GM18519 (cell line): ENCODE results near the gene CA4.
"Not testable (repeated sequence)": the region's sequence is repeated elsewhere in the genome, so short reads cannot be mapped to it uniquely, and the experiment has no call there.

Experiments
- ATAC-seq: cut with Tn5 transposase; IDR thresholded peaks from one replicate; pipeline ENCODE4 v1.9.1; 2021; ENCODE audit warnings: mild to moderate bottlenecking, moderate library complexity; ENCODE audit not compliant: unreplicated experiment, low FRiP score

The CA4 gene

DNA sequence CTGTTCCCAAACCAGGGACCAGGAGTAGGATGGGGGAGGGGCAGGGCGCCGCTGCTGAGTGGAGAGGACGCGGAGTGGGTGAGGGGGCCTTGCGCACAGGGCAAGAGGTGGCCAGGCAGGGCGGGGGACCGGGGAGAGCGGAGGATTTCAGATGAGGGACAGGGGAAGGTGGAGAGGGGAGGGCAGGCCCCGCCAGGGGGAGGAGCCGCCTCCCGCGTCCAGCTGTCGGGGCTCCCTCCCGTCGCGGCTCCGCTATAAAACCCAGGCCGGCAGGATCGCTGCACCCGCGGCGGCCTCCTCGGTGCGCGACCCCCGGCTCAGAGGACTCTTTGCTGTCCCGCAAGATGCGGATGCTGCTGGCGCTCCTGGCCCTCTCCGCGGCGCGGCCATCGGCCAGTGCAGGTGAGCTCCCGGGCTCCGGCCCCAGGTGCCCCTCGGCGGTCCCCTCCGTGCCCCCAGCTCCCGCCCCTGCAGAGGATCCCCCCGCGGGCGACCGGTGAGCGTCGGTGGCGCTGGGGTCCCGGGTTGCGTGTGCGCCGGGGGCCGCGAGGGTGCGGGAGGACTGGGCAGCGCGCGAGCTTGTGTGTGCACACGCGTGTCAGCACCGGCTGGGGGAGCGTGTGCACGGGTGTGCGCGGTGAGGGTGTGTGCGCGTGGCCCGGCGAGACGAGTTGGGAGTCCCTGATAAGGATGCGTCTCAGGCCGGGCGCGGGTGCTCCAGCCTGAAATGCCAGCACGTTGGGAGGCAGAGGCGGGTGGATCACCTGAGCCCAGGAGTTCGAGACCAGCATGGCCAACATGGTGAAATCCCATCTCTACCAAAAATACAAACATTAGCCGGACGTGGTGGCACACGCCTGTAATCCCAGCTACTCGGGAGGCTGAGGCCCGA lies at the start of gene CA4:
Gene CA4, plus strand, starts transcription at position 283 of the 892 bp plus-strand sequence. Its CDS starts 62 bp downstream, at position 345.
- ATAC-seq = no peak

DNA sequence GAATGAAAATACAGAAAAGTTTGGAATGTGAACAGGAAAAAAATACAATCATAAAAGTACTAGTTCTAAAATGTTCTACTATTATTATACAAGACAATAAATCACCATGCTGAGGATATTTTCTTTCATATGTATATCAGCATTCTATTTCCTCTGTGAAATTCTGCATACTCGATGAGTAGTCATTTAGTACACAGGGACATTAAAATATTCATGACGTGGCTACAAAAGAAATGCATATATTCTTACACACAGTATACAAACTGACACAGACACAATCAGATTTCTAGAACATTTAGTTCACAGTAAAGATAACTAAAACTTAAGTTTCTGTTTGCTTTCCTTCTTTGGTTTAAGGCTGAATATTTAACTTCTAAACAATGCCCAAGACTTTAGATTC lies 49.2 kb upstream of the CA4 start:
- not testable (repeated sequence) for ATAC-seq

DNA sequence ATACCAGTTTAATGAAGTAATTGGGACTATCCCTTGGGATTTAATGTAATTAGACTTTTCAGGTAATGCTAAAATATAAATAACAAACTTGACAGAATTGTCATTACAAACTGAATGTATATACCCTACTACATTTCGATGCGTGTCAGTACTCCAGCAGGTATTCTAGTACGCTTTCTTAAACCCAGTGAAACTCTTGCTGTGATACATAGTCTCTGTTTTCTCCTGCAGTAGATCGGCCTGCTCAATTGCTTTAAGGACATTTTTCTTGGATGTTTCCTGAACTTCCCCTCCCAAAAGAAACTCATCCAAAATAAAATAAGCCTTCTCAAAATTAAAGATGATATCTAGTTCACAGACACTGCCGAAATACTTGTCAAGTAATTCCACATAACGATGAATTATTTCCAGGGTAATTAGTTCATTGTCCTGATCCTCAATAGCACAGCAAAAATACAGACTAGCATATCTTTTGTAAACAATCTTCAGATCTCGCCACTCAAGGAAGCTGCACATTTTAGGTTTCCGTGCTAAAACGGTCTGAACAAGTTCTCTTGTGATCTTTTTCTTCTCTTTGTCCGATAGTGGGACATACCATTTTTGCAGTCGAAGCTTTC lies 47.6 kb upstream of the CA4 start:
- ATAC-seq = not testable (repeated sequence)

DNA sequence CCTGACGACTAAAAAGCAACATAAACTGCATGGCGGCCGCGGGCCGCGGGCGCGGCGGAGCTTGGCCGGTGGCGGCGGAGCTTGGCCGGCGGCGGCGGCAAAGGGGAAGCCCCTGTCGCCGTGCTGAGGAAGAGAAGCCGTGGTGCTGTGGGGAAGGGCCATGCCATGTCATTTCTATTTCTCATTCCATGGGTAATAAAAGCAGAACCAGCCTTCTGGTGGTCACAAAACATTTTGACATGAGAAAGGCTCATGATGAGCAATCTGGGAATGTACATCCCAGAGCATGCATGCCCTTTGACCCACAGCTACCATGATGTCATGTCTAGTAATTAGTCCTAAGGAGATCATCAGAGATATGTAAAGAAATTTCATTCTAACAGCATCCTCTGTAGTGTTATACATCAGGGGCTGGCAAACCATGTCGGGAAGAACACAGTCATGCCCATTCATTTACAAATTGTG lies 47.1 kb upstream of the CA4 start:
- no peak for ATAC-seq

DNA sequence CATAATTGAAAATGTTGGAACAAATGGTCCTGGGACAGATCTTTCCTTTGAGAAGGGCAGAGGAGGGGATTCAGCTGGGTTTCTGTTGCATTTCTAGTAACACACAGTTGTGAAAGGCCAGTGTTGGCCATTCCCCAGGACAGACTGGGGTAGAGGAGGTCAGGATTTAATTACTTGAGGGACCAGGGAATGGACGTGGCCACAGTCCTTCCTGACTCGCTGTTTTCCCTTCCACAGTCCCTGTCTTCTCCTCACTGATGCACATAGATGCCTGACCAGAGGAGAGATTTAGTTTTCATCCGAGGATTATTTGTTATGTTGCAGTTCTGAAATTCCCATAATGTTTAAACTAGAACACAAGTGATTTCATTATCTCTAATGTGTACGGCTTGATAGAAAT lies 45.8 kb upstream of the CA4 start:
- no peak for ATAC-seq

DNA sequence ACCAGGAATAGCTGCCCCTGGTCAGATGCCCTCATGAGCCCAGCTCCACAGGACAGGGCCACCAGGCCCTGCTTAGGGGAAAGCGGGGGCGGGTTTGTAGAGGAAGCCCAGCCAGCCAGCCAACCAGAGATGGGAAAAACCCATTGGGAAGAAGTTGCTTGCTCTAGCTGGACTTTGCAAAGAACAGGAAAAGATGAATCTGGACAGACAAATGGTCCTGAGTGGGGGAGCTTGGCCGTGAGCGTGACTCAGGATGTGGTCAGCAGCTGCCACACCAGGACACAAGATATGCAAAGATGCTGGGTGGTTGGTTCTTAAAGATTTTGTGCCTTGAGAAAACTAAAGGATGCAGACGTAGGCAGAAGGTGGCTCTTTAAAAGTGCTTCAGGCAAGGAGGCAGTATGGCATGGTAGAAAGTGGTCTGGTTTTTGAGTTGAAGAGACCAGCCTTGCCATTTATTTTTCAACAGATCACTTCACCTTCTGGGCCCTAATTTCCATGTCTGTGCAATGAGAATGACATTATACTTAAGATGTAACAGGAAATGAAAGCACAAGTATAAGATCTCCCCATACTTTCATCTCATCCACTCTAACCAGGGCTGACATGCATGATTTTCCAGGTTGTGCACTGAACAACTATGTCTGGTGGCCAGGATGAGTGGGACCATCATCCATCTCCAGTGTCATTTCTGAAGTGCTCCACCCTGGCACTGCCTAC lies 43.3 kb upstream of the CA4 start:
- ATAC-seq = no peak

DNA sequence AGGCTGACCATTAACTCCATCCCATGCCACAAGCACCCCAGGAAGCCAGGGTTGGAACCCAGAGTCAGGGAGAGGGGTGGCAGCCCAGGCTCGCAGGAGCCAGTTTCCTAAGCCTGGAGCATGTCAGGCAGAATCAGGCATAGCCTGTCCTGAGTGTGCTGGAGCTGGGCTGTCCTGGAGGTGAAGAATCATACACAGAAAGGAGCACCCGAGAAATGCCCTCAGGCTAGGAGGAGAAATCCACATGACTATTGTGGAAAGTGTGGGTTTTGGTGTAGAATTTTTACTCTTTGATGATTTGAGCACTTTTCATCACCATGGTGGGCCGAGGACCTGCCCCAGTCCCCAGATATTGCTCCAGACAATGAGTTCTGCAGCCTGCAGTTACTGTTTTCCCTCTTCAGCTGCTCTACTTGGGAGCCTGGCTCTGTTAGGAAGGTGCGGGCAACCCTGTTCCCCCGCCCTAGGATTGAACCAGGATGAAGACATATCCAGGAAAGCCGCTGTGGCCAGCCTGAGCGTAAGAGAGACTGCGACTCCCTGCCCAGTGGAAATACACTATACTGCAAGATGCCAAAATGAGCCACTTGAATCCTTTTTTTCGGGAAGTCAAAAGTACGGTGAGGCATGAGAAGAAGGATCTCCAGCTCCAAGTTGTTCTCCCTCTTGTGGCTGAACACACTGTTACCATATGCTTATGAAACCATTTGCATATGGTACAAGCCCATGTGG lies 42.1 kb upstream of the CA4 start:
- no peak for ATAC-seq

DNA sequence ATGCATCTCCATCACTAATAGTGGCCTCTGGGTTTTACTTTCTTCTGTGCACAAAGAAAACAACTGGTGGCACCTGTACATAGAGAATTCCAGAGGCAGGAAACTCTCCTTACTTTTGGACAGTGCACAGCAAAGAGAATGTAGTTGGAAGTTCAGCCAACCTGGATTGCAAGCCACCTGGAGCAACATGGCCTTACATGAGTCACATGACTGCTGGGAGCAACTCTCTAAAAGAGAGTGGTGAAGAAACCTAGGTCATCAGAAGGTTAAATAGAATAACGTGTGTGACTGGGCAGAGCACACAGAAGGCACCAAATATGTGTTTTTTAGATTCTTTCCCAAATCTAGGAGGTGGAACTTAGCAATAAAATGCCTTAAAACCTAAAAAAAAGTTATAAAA lies 41.5 kb upstream of the CA4 start:
- not testable (repeated sequence) for ATAC-seq

DNA sequence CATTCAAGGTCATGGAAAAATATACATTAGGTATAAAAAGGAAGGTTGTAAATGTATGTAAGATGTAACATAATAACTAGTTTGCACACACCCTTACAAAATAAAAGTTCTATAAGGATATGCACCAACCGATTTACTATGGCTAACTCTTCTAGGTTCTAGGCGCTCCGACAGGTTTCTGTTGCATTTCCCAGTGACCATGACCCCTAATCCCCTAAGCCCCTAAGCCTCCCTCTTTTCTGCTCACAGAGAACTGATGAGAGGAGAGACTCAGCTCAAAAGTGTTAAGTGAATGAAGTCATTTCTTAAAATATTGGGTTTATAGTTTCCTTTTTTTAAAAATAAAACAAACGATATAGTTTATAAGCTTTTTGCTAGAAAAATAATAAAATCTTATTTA lies 41.1 kb upstream of the CA4 start:
- ATAC-seq = no peak

DNA sequence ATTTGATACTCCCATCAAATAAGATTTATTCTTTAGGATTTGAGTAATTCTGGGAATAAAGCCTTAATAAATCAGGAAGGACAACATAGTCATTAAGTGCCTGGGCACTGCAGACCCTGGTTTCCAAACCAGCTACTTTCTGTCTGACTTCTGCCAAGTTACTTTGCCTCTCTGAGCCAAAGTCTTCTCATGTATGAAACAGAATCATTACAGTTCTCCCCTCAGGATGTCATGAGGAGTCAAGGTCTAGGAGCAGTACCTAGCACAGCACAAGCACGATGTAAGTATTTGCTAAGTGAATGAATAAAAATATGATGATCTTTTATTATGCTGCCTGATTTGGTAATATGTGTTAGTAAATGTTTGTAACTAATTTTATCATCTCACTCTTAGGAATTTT lies 40.6 kb upstream of the CA4 start:
- no peak for ATAC-seq

DNA sequence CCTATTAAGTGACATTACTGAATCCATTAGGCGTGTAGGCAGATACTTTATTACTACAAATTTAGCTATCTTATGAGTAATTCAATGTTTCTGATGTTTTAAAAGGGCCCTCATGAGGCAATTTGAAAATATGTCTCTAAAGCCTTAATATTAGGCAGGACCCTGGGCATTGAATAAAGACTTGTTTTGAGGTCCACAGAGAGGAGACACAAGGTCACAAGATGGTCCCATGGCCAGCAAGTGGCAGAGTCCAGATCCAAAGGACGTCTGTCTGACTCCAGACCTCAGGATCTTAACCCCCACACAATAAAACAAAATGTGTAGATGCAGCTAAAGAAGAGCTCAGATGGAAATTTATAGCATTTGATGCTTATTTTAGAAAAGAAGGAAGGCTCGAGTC lies 39.2 kb upstream of the CA4 start:
- ATAC-seq = no peak

DNA sequence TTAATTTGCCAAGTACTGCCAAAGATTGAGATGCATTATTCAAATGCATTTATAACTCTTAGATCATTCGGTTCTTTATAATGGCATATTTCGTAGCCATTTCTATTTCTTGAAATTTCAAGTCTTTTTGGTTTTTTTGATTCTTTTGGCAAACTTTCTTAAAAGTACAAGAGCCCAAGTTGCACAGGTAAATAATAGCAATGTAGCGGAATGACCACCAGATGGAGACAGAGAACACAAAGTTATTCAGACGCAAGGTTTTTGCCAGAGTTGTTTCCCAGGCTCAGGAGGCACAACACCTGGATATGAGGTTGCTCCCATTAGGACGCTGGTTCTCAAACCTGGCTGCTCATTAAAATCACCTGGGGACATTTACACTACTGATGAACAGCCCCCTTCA lies 38.1 kb upstream of the CA4 start:
- ATAC-seq = not testable (repeated sequence)

DNA sequence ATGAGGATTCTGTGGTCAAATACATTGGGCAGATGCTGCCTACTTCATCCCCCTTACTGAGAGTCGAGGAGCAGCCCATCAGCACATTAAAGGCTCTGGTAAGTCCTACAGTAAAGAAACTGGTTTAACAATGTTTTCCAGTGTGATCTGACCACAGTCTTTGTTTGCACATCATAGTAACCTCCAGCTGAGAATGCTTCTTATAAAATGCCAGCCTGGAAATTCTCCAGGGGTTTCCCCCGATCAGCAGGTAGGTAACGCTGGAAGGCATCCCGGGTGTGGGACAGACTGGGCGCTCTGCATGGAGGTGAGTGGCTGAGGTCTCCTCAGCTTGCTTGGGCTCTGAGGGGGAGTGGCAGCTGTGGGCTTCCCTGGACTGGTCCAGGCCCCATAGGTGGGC lies 34.4 kb upstream of the CA4 start:
- not testable (repeated sequence) for ATAC-seq

DNA sequence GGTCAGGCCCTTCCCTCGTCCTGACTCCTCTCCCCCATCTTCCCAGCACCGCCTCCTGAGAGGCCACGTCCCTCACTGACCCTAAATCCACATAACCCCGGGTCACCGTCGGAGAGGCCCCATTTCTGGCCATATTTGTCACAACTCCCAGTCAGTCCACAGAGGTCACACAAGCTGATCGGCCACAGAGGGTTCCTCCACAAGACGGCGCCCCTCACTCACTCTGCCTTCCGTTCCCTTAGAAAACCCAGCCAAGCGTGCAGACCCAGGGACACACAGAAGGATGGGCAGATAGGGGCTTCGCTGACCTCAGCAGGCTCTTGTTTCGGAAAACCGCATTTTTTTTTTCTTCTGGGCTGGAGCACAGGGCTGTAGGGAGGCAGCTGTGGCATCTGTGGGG lies 33.6 kb upstream of the CA4 start:
- not testable (repeated sequence) for ATAC-seq

DNA sequence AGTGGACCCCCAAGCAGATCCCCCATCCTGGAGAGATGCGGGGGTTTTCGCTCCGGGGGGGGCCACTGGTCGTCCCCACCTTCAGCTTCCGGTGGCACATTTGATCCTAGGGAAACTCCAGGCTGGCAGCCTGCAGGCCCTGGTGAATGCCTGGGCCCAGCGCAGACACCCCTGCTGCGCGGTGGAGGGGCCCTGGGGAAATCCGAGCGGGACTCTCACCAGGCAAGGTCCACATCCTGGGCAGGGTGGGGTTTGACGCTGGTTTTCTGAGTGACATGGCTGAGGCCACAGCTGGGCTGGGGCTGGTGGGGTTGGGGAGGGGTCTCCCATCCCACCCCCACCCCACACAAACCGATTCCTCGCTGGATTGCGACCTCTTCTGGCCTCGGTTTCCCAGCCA lies 30.6 kb upstream of the CA4 start:
- not testable (repeated sequence) for ATAC-seq

DNA sequence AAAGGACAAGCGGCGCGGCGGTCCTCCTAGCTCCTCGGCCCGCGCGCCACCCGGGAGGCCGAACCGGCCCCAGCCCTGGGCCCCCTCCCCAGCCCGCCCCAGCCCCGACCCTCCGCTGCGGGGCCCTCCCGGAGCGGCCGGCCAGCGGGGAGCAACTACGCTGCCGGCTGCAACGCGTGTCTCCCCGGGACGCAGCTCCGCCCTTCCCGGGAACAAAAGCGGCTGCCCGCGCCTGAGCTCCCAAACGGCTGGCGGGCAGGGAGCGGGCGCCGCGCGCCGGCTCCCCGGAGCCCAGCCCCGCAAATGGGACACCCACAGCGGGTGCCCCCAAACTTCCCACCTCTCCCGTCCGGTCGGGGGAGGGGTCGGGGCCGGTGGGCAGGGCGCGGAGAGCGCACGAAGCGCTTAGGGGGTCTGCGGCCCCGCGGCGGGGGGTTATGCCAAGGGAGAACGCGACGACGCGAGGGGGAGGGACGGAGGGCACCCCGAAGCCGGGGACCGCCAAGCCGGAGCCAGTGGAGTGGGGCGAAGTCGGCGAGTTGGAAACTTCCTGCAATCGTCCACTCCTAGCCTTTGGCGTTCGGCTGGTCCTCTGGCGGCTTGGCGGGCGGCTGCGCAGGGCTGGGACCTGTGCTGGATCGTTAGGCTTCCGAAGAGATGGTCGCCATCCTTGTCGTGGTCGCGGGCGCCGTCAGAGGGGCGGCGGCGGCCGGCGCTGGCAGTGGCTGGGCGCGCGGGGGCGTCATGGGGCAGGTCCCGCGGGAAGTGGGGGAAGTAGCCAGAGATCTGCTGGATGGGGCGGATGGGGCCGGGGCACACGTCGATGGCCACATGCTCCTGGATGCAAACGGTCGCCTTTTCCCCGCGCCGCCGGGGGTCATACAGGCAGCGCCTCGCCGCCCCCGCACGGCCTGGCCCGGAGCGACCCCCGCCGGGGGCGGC lies 29.7 kb upstream of the CA4 start:
- not testable (repeated sequence) for ATAC-seq

DNA sequence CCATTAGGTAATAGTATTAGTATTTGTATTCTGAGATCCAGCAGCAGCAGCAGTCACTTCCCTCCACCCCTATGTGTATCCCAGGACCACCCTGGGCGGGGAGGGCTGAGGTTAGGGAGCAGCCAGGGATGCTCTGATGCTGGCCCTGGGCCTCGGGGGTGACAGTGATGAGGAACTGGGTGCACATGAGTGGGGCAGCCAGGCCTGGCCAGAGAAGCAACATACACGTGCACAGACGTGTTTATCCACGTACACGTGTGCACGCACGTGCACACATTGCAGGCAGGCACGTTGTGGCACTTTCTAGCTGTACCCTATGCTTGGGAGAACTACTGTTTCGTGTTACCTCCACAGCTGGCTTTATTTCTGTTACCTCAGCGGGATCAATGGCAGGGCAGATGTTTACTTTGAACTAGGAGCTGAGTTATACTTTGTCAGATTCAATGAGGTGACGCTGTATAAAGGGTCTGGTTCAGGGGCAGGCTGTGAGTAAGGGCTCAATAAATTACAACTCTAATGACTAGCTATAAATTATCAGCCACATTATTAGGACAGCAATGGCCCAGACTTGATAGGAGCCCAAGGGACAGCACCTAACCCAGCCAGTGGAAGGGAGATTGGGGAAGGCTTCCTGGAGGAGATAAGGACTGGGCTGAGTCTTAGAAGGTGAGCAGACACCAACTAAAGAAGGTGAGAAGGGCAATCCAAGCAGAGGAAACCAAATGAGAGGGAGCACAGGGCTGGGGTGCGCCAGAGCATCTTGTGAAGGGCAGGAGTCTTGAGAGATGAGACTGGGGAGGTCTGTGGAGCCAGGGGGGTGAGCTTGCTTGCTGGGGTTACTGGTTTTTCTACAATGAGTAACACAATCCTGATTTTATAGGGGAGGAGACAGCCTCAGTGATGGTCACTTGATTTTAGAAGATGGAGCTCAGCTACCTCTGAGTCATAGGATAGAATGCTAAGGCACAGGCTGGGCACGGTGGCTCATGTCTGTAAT lies 22.4 kb upstream of the CA4 start:
- no peak for ATAC-seq

DNA sequence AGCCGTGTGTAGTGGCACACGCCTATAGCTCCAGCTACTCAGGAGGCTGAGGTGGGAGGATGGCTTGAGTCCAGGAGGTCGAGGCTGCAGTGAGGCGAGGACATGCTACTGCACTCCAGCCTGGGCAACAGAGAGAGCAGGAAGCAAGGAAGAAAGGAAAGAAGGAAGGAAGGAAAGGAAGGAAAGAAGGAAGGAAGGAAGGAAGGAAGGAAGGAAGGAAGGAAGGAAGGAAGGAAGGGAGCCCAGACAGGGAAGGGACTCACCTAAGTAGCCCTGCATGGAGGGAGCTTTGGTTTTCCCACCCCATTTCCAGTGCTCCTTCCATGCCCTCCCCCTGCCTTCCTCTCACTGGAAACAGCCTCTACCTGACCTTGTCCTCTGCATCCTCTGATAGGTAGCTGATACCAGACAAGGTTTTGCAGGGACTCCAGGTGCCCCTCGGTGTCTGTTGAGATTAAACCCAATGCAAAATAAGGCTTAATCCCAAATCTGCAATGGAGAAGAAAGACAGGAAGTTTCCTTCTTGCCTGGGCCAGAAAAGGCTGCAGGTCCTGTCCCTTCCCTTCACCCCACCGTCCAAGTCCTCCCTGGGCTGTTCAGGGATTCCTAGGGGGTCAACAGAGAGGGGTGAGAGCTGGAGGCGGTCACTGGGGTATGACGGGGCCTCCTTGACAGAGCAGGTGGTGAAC lies 21.5 kb upstream of the CA4 start:
- ATAC-seq = no peak
